ENCODE measurements around the gene NUDT3. TPM values are rescaled to one million over a fixed set of nuclear protein-coding genes. Genes with fewer than 3 reads are reported as not detected.
A peak's percentile ranks its signal among the peaks of the same experiment; 100 is the strongest.

The NUDT3 gene
- total RNA-seq, 1 experiment from 2014 or later, result 23.6 TPM

DNA sequence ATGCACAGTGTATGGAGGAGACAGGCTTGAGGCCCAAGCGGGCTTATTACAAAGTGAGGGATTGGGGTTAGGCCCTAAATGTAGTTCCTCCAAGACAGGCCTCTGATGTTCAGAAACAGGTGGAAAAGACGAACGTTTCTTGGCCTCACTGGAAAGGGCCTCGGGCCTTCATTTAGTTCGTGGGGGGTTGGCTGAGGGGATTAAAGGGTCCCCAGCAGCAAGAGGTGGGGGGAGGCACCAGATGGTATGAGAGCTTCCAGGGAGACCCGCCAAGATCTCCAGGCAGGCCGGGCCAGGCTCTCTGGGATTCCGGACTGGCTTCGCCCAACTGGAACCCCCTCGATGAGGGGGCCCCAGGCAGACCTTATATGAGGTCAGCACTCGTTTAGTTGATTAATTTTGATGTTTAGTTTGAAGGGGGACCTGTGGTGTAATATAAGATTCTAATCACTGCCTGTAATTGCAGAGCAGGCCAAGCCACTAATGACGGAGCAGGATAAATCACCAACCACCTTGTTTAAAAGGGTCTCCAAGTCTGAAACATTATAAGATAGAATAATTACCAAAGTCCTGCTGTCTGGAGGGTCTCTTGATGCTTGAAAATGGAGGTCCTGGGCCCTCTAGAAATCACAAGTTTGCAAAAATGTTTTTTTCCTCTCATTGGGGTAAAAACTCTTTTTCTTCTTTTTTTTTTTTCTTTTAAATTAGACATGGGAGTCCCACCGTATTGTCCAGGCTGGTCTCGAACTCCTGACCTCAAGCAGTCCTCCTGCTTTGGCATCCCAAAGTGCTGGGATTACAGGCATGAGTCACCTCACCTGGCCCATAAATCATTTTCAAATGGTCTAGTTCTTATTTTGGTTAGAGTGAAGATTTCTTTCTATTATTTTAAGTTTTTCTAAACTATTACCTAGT is 153.6 kb downstream of the NUDT3 start:
- Mint-ChIP-seq H3K36me3 (ENCODE audit: insufficient read depth, unreplicated experiment) (no peaks in the 10 kb centered on the region), H3K9me3 (ENCODE audit: unreplicated experiment) (no peaks in the 10 kb centered on the region), H3K4me3 (ENCODE audit: unreplicated experiment) (peak overlapping the region; percentile 69), H3K4me1 (ENCODE audit: insufficient read depth, unreplicated experiment) (peaks cover 30% of the 10 kb centered on the region), H3K27ac (ENCODE audit: low read depth, unreplicated experiment) (no peak overlapping the region), H3K27me3 (ENCODE audit: insufficient read depth, unreplicated experiment) (no peaks in the 10 kb centered on the region)
- peak; percentile 28 for DNase-seq (ENCODE audit: unreplicated experiment)
- intact Hi-C loops (cut with micrococcal nuclease), result no loop called here
- no peak for TF ChIP-seq CTCF (IDR thresholded peaks at IDR 0.05; ENCODE audit: unreplicated experiment)
- BruUV-seq (replicated peaks), result no TSS peak
- CTCF ChIA-PET, result no interaction called here
- POLR2A ChIA-PET, result no interaction called here

DNA sequence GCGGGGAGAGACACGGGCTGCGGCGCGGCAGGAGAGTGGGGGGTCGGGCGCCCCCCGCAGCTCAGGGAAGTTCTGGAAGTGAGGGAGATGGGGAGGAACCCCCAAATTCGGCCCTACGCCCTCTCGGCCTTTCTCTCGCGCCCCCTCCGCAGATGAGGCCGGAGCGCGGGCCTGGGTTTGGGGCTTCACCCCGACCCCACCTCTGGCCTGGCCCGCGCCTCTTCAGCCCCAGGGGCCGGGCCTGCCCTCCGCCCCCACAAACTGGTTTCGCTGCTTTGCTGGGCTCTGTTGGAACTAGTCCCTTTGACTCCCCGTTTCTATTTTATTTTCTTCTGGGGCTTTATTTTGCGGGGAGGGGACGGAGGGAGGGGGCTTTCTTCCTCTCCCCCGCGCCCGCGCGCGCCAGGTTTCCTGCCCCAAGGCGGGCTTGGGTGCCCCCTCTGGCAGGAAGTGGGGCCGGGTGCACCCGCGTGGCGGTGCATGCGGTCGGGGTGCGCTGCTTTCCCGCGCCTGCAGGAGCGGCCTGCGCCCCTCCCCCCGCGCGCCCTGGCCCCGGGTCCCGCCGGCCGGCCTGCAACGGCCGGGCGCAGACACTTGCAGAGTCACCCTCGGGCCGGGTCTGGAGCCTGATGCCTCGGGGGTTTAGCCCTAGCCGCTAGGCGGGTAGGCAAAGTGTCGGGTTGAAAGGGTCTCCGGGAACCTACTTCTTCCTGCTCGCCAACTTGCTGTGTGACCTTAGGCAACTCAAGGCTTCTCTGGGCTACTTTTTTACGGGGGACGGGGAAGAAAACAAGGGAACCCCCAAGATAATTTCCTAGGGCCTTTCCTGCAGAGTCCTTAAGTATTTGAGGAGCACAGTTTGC is 154.5 kb downstream of the NUDT3 start:
- TF ChIP-seq CTCF (IDR thresholded peaks at IDR 0.05; ENCODE audit: unreplicated experiment), result no peak
- Mint-ChIP-seq H3K27me3 (ENCODE audit: insufficient read depth, unreplicated experiment) (no peaks in the 10 kb centered on the region), H3K4me1 (ENCODE audit: insufficient read depth, unreplicated experiment) (peaks cover 22% of the 10 kb centered on the region), H3K27ac (ENCODE audit: low read depth, unreplicated experiment) (no peak overlapping the region), H3K4me3 (ENCODE audit: unreplicated experiment) (peak overlapping the region; percentile 69), H3K9me3 (ENCODE audit: unreplicated experiment) (no peaks in the 10 kb centered on the region), H3K36me3 (ENCODE audit: insufficient read depth, unreplicated experiment) (no peaks in the 10 kb centered on the region)
- DNase-seq (ENCODE audit: unreplicated experiment), result peak; percentile 45
- BruUV-seq (replicated peaks), result TSS peak; percentile 24
- POLR2A ChIA-PET, result interaction anchor here (1.4 to 1.7 kb wide), 2 partner anchors 14 to 154 kb away, joined by 5 to 21 read pairs; no protein-coding TSS in a partner anchor
- intact Hi-C loops (cut with micrococcal nuclease), result no loop called here
- CTCF ChIA-PET, result interaction anchor here (0.6 to 1.5 kb wide), 2 partner anchors 12 to 74 kb away, joined by 3 to 5 read pairs; no protein-coding TSS in a partner anchor

GRCh38 chr6:34237316-34237721 is 155.2 kb downstream of the NUDT3 start:
- no peaks in the 10 kb centered on the region for H3K27me3 Mint-ChIP-seq (ENCODE audit: insufficient read depth, unreplicated experiment)
- H3K27ac Mint-ChIP-seq (ENCODE audit: low read depth, unreplicated experiment), result no peak overlapping the region
- ChIA-PET POLR2A (interaction anchor here (1.0 to 1.7 kb wide), 5 partner anchors 11 to 189 kb away, joined by 3 to 21 read pairs (median 6); partner anchors contain the start of gene RPS10), CTCF (interaction anchor here (0.6 to 1.5 kb wide), 2 partner anchors 12 to 74 kb away, joined by 3 to 5 read pairs; no protein-coding TSS in a partner anchor)
- no peaks in the 10 kb centered on the region for H3K36me3 Mint-ChIP-seq (ENCODE audit: insufficient read depth, unreplicated experiment)
- no peak for DNase-seq (ENCODE audit: unreplicated experiment)
- intact Hi-C loops (cut with micrococcal nuclease), result no loop called here
- peak overlapping the region; percentile 70 for H3K4me3 Mint-ChIP-seq (ENCODE audit: unreplicated experiment)
- no TSS peak for BruUV-seq (replicated peaks)
- no peak for TF ChIP-seq CTCF (IDR thresholded peaks at IDR 0.05; ENCODE audit: unreplicated experiment)
- no peaks in the 10 kb centered on the region for H3K9me3 Mint-ChIP-seq (ENCODE audit: unreplicated experiment)
- H3K4me1 Mint-ChIP-seq (ENCODE audit: insufficient read depth, unreplicated experiment), result peaks cover 15% of the 10 kb centered on the region
